Prostate gland (tissue), 2 donors: ENCODE measurements around the gene ZNF723. TPM values are rescaled to one million over a fixed set of nuclear protein-coding genes. Genes with fewer than 3 reads are reported as not detected.
"Not testable (repeated sequence)": the region's sequence is repeated elsewhere in the genome, so short reads cannot be mapped to it uniquely, and the experiment has no call there.

ENCODE experiments used
- DNase-seq: peaks from one replicate; pipeline ENCODE4 v3.0.0-alpha.2; 2019; ENCODE audit warnings: low spot score
- H3K27ac ChIP-seq, 2 donors: fragments of 200-600 bp; sonication (generic); 2 replicates each; pipeline ENCODE4 v1.5.1; 2017 to 2019
- H3K27me3 ChIP-seq: fragments of 200-600 bp; sonication (generic); replicated peaks from 2 replicates; pipeline ENCODE4 v1.5.1; 2019; ENCODE audit not compliant: insufficient read depth
- H3K36me3 ChIP-seq, 2 donors: fragments of 200-600 bp; sonication (generic); 1 replicate in 1 of 2; 2 replicates in 1 of 2; pipeline versions ENCODE4 v1.5.1 to v1.8.1; 2017 to 2019
- H3K4me1 ChIP-seq: fragments of 200-600 bp; sonication (generic); replicated peaks from 2 replicates; pipeline ENCODE4 v1.5.1; 2019
- H3K4me3 ChIP-seq, 2 donors: fragments of 200-600 bp; sonication (generic); 2 replicates each; pipeline ENCODE4 v1.5.1; 2017 to 2019
- H3K9me3 ChIP-seq: fragments of 200-600 bp; sonication (generic); 2 replicates; pipeline ENCODE4 v1.5.1; 2017
- POLR2A ChIP-seq: fragments of 450-650 bp; IDR thresholded peaks from one replicate; pipeline ENCODE4 v1.6.1; 2016; ENCODE audit warnings: antibody characterized with exemption, mild to moderate bottlenecking
- POLR2AphosphoS5 ChIP-seq: sonication (generic); formaldehyde crosslinking; IDR thresholded peaks from one replicate; pipeline ENCODE4 v1.6.1; 2017; ENCODE audit warnings: antibody characterized with exemption
- WGBS: methylation state at CpG from one replicate; pipeline ENCODE4 v1.1.5; 2018; 5-methylcytosine and 5-hydroxymethylcytosine counted together
- intact Hi-C: fragments of 100-400 bp; cut with DNase I; formaldehyde crosslinking; loops from one replicate; pipeline ENCODE4 v1.14.2; 2022
- total RNA-seq, 2 donors: library from RNA; depleted of rRNA; stranded (reverse); fragments of >200 nt; gene quantifications; one replicate each; pipeline ENCODE4 v1.1.0, GENCODE V29; 2016
- TF ChIP-seq, protein P1 (sequence below), 4 experiments: fragments of 200-600 bp in 2 of 4; fragments of 450-650 bp in 2 of 4; sonication (generic) in 2 of 4; IDR thresholded peaks; 1 replicate in 3 of 4; 2 replicates in 1 of 4; pipeline ENCODE4 v1.5.1; 2016 to 2019; ENCODE audit warnings: antibody characterized with exemption in 4 of 4, mild to moderate bottlenecking in 2 of 4, moderate library complexity in 2 of 4

The ZNF723 gene
- total RNA-seq, 2 donors from 2014 or later, result 3.5 TPM; not detected in 1

GRCh38 chr19:22807061-22807835 is 24.8 kb upstream of the ZNF723 start:
- Histone ChIP-seq H3K4me1 (no peaks in the 10 kb centered on the region), H3K9me3 (no peaks in the 10 kb centered on the region), H3K27ac (no peak overlapping the region), H3K4me3 (no peak overlapping the region), H3K27me3 (peaks cover 2% of the 10 kb centered on the region), H3K36me3 (no peaks in the 10 kb centered on the region)
- 9% methylated on average over 62 of the region's 72 CpGs for WGBS
- no peak for DNase-seq
- TF ChIP-seq, protein P1, sequence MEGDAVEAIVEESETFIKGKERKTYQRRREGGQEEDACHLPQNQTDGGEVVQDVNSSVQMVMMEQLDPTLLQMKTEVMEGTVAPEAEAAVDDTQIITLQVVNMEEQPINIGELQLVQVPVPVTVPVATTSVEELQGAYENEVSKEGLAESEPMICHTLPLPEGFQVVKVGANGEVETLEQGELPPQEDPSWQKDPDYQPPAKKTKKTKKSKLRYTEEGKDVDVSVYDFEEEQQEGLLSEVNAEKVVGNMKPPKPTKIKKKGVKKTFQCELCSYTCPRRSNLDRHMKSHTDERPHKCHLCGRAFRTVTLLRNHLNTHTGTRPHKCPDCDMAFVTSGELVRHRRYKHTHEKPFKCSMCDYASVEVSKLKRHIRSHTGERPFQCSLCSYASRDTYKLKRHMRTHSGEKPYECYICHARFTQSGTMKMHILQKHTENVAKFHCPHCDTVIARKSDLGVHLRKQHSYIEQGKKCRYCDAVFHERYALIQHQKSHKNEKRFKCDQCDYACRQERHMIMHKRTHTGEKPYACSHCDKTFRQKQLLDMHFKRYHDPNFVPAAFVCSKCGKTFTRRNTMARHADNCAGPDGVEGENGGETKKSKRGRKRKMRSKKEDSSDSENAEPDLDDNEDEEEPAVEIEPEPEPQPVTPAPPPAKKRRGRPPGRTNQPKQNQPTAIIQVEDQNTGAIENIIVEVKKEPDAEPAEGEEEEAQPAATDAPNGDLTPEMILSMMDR (IDR thresholded peaks at IDR 0.05), result no peak
- TF ChIP-seq POLR2A (no peak), POLR2AphosphoS5 (no peak)
- intact Hi-C loops, result no loop called here

DNA sequence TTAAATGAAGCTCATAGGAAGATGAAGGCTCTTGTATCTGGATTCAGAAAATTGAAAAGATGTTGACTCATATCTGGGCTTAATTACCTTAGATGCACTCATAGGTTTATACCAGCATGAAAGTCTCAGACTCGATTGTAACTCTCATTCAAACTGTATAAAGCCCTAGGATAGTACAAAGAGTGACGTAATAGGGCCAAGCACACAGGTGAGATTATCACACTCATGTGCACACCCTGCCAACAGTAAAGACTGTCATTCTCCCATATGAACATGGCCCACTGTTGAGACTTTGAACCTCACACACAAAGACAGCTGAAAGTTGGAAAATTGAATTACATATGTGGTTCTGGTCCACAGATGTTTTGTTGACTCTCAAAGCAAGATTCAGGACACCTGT is 18.0 kb upstream of the ZNF723 start:
- H3K9me3 ChIP-seq, result no peaks in the 10 kb centered on the region
- no peaks in the 10 kb centered on the region for H3K4me1 ChIP-seq
- WGBS, result 93% methylated on average over 2 of the region's 2 CpGs
- intact Hi-C loops, result no loop called here
- no peak for DNase-seq
- TF ChIP-seq, protein P1 (IDR thresholded peaks at IDR 0.05), result no peak
- TF ChIP-seq POLR2A, result no peak
- TF ChIP-seq POLR2AphosphoS5, result no peak
- no peaks in the 10 kb centered on the region for H3K27me3 ChIP-seq
- no peak overlapping the region for H3K27ac ChIP-seq
- H3K36me3 ChIP-seq, result no peaks in the 10 kb centered on the region
- no peak overlapping the region for H3K4me3 ChIP-seq

DNA sequence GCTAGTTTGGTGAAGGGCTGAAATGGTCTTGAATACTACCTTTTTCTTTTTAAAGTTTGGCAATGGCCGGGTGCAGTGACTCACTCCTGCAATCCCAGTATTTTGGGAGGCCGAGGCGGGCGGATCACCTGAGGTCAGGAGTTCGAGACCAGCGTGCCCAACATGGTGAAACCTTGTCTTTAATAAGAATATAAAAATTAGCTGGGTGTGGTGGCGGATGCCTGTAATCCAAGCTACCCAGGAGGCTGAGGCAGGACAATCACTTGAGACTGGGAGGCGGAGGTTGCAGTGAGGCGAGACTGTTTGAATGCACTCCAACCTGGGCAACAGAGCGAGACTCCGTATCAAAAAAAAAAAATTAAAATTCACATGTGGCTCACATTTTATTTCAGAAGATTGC is 880 bp upstream of the ZNF723 start:
- no peaks in the 10 kb centered on the region for H3K9me3 ChIP-seq
- 96% methylated on average over 11 of the region's 11 CpGs for WGBS
- H3K4me1 ChIP-seq, result no peaks in the 10 kb centered on the region
- intact Hi-C loops, result no loop called here
- H3K4me3 ChIP-seq, result no peak overlapping the region
- H3K36me3 ChIP-seq, result no peaks in the 10 kb centered on the region
- TF ChIP-seq POLR2A (no peak), POLR2AphosphoS5 (no peak)
- TF ChIP-seq, protein P1 (IDR thresholded peaks at IDR 0.05), result no peak
- no peaks in the 10 kb centered on the region for H3K27me3 ChIP-seq
- H3K27ac ChIP-seq, result no peak overlapping the region
- DNase-seq, result no peak

DNA sequence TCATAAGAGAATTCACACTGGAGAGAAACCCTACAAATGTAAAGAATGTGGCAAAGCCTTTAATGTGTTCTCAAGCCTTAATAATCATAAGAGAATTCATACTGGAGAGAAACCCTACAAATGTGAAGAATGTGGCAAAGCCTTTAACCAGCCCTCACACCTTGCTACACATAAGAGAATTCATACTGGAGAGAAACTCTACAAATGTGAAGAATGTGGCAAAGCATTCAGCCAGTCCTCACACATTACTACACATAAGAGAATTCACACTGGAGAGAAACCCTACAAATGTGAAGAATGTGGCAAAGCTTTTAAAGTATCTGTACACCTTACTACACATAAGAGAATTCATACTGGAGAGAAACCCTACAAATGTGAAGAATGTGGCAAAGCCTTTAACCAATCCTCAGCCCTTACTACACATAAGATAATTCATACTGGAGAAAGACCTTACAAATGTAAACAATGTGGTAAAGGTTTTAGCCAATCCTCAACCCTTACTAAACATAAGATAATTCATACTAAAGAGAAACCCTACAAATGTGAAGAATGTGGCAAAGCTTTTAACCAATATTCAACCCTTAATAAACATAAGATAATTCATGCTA is 25.7 kb downstream of the ZNF723 start:
- H3K9me3 ChIP-seq, intact Hi-C loops, H3K36me3 ChIP-seq, DNase-seq, H3K27me3 ChIP-seq, H3K27ac ChIP-seq, H3K4me1 ChIP-seq, H3K4me3 ChIP-seq: not testable (repeated sequence)

DNA sequence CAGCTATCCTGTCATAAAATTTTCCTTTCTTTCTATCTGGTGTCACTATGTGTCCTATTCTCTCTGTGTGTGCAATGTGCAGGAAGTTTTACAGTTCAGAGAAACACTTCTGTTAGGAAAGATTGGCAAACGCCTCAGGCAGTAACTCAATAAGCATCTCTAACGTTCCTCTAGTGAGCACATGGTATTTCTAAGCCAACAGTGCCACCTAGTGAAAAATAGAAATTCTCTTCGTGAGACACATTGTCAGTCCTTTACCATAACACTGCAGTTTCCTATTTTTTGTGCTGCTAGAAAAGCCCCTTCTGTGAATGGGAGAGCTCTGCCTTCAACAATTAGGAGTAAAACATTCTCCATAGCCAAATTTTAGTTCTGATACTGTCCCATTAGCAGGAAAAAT is 50.7 kb downstream of the ZNF723 start:
- TF ChIP-seq POLR2AphosphoS5 (no peak), POLR2A (no peak)
- TF ChIP-seq, protein P1 (IDR thresholded peaks at IDR 0.05), result peak in 1 of 4 experiments; percentile 23
- Histone ChIP-seq H3K4me3 (no peak overlapping the region), H3K9me3 (no peaks in the 10 kb centered on the region), H3K4me1 (no peaks in the 10 kb centered on the region), H3K36me3 (no peaks in the 10 kb centered on the region), H3K27ac (no peak overlapping the region), H3K27me3 (no peaks in the 10 kb centered on the region)
- WGBS, result 7% methylated on average over 3 of the region's 3 CpGs
- DNase-seq, result no peak
- intact Hi-C loops, result no loop called here
